Endothelial cell of umbilical vein (primary cell): ENCODE data around the gene CACNG4. TPM values are rescaled to one million over a fixed set of nuclear protein-coding genes. Genes with fewer than 3 reads are reported as not detected.

ENCODE experiments used
- BruUV-seq: library from RNA; stranded (reverse); fragments of 400-500 nt; replicated peaks from 2 replicates; lab custom pipeline; 2021; lab: Mats Ljungman, UMichigan
- CTCF ChIA-PET: fragments of 300-600, 350-600 bp; sonication (Branson Sonifier 250); formaldehyde crosslinking; loops from one replicate; lab custom pipeline; 2021; ENCODE audit warnings: antibody characterized with exemption, inconsistent platforms; lab: Charles Lee
- POLR2A ChIA-PET: fragments of 300-600, 350-600 bp; sonication (Branson Sonifier 250); formaldehyde crosslinking; loops from one replicate; lab custom pipeline; 2021; ENCODE audit warnings: antibody characterized with exemption, inconsistent platforms; lab: Charles Lee
- DNase-seq: peaks from one replicate; pipeline ENCODE4 v3.0.0-alpha.2; 2011; ENCODE audit warnings: low read depth, low spot score
- FAIRE-seq: peaks from 2 replicates; lab custom pipeline; 2011; peaks lifted over from hg19 to GRCh38; lab: Jason Lieb, UNC
- H2AFZ ChIP-seq: 2 replicates; pipeline ENCODE4 v1.6.0; 2012; ENCODE audit warnings: low read depth, low read length, control low read depth, inconsistent platforms
- H3K27ac ChIP-seq: 2 replicates; pipeline ENCODE4 v1.5.1; 2011; ENCODE audit warnings: low read depth, mild to moderate bottlenecking, control low read depth, low read length, moderate library complexity; ENCODE audit not compliant: insufficient read depth
- H3K27me3 ChIP-seq, 2 experiments: 2 replicates each; pipeline versions ENCODE4 v1.6.0 to v1.6.1; 2011; ENCODE audit warnings: low read length in 2 of 2, mixed read lengths in 1 of 2; ENCODE audit not compliant: control insufficient read depth in 2 of 2, insufficient read depth in 2 of 2
- H3K36me3 ChIP-seq, 2 experiments: 2 replicates in 1 of 2; 3 replicates in 1 of 2; pipeline ENCODE4 v1.5.1; 2011; ENCODE audit warnings: low read length in 2 of 2, mild to moderate bottlenecking in 1 of 2, moderate library complexity in 1 of 2; ENCODE audit not compliant: control insufficient read depth in 2 of 2, insufficient read depth in 2 of 2; ENCODE audit errors: extremely low read depth in 1 of 2
- H3K4me1 ChIP-seq: 3 replicates; pipeline ENCODE4 v1.5.1; 2011; ENCODE audit warnings: mild to moderate bottlenecking, low read length; ENCODE audit not compliant: control insufficient read depth, insufficient read depth; ENCODE audit errors: extremely low read depth
- H3K4me2 ChIP-seq: 2 replicates; pipeline ENCODE4 v1.6.1; 2011; ENCODE audit warnings: low read length, control low read depth, mixed read lengths; ENCODE audit not compliant: insufficient read depth
- H3K4me3 ChIP-seq, 3 experiments: fragments of 200-600 bp in 1 of 3; sonication (generic), shearing (Covaris generic) in 1 of 3; replicated peaks in 1 of 3; 2 replicates each; pipeline ENCODE4 v1.5.1; 2011 to 2016; ENCODE audit warnings: control low read depth in 3 of 3, low read length in 3 of 3, mild to moderate bottlenecking in 2 of 3, inconsistent platforms in 1 of 3, low read depth in 1 of 3, moderate library complexity in 1 of 3; ENCODE audit not compliant: insufficient read depth in 1 of 3
- H3K79me2 ChIP-seq: 2 replicates; pipeline ENCODE4 v1.6.0; 2012; ENCODE audit warnings: low read length, inconsistent platforms; ENCODE audit not compliant: control insufficient read depth, insufficient read depth
- H3K9ac ChIP-seq: replicated peaks from 2 replicates; pipeline ENCODE3; 2011; ENCODE audit warnings: low read length, control low read depth; ENCODE audit not compliant: insufficient read depth; ENCODE audit errors: extremely low read depth
- H3K9me1 ChIP-seq: replicated peaks from 3 replicates; pipeline ENCODE4 v1.6.0; 2011; ENCODE audit warnings: mild to moderate bottlenecking, low read length; ENCODE audit not compliant: control insufficient read depth, insufficient read depth; ENCODE audit errors: extremely low read depth
- H3K9me3 ChIP-seq: replicated peaks from 2 replicates; pipeline ENCODE4 v1.5.1; 2012; ENCODE audit warnings: low read length, inconsistent platforms; ENCODE audit not compliant: control insufficient read depth, insufficient read depth
- H4K20me1 ChIP-seq: replicated peaks from 2 replicates; pipeline ENCODE3; 2011; ENCODE audit warnings: mild to moderate bottlenecking, low read length; ENCODE audit not compliant: control insufficient read depth, insufficient read depth; ENCODE audit errors: extremely low read depth
- CTCF ChIP-seq, 2 donors: IDR thresholded peaks; 1 replicate in 1 of 2; 2 replicates in 1 of 2; pipeline ENCODE4 v1.5.1; 2011; ENCODE audit warnings: low read length in 2 of 2, mild to moderate bottlenecking in 2 of 2, moderate library complexity in 2 of 2, control low read depth in 1 of 2, inconsistent platforms in 1 of 2, low read depth in 1 of 2; ENCODE audit not compliant: insufficient read depth in 1 of 2; ENCODE audit errors: extremely low read depth in 1 of 2
- EZH2 ChIP-seq: IDR thresholded peaks from 2 replicates; pipeline ENCODE4 v1.6.1; 2012; ENCODE audit warnings: borderline replicate concordance, low read depth, mild to moderate bottlenecking, moderate library complexity, low read length, inconsistent platforms; ENCODE audit not compliant: severe bottlenecking
- FOS ChIP-seq: IDR thresholded peaks from 2 replicates; pipeline ENCODE4 v1.6.1; 2011; ENCODE audit warnings: mild to moderate bottlenecking, low read length, moderate library complexity, borderline replicate concordance; ENCODE audit not compliant: insufficient read depth
- GATA2 ChIP-seq: IDR thresholded peaks from 2 replicates; pipeline ENCODE4 v1.7.0; 2011; ENCODE audit warnings: low read depth, mild to moderate bottlenecking, moderate library complexity, mixed read lengths, low read length; ENCODE audit not compliant: insufficient read length, insufficient read depth
- JUN ChIP-seq: IDR thresholded peaks from 2 replicates; pipeline ENCODE4 v1.6.1; 2011; ENCODE audit warnings: borderline replicate concordance, low read depth; ENCODE audit not compliant: insufficient read length, insufficient read depth
- MAX ChIP-seq: IDR thresholded peaks from 2 replicates; pipeline ENCODE4 v1.6.1; 2011; ENCODE audit not compliant: insufficient read depth, insufficient read length
- MYC ChIP-seq: IDR thresholded peaks from one replicate; pipeline ENCODE4 v1.6.1; 2011; ENCODE audit warnings: mild to moderate bottlenecking, low read depth, low read length
- POLR2A ChIP-seq: IDR thresholded peaks from 2 replicates; pipeline ENCODE4 v1.6.1; 2012; ENCODE audit warnings: low read depth, mild to moderate bottlenecking, control low read depth, low read length
- POLR2AphosphoS5 ChIP-seq: IDR thresholded peaks from 2 replicates; pipeline ENCODE4 v1.6.1; 2012; ENCODE audit warnings: low read depth, mild to moderate bottlenecking, control low read depth, low read length, moderate library complexity; ENCODE audit not compliant: insufficient read depth
- dilution Hi-C: fragments of 300-500 bp; cut with MboI; formaldehyde crosslinking; loops from one replicate; pipeline ENCODE4 v1.15.0; 2019; ENCODE audit warnings: low sequenced_read_pairs; ENCODE audit not compliant: extremely low pct_ligation_motif_present
- intact Hi-C: fragments of 100-400 bp; cut with micrococcal nuclease; formaldehyde crosslinking; loops from one replicate; pipeline ENCODE4 v1.10.0; 2022
- polyA plus RNA-seq, 4 experiments: library from polyadenylated mRNA; depleted of rRNA in 3 of 4; stranded (reverse) in 3 of 4; unstranded in 1 of 4; fragments of >200 nt; gene quantifications; 2 replicates each; pipeline versions ENCODE4 v1.2.1 to v1.2.3, GENCODE V29; 2011 to 2012; ENCODE audit warnings: missing spikeins in 1 of 4
- total RNA-seq: library from RNA; stranded (reverse); gene quantifications from 2 replicates; pipeline ENCODE4 v1.2.3, GENCODE V29; 2021

CACNG4 gene
- total and polyA plus RNA-seq, 2 donors (not counting 3 experiments of a cell fraction or from before 2014, with no cell fraction given) = not detected

GRCh38 chr17:67074781-67075180 is 110.3 kb downstream of the CACNG4 start:
- TF ChIP-seq CTCF (IDR thresholded peaks at IDR 0.05; ENCODE audit: extremely low read depth in 1 of 2, insufficient read depth in 1 of 2, low read depth in 1 of 2, low read length in 2 of 2) (no peak), POLR2AphosphoS5 (no peak), EZH2 (no peak), FOS (no peak), MAX (no peak), GATA2 (no peak), MYC (no peak), POLR2A (no peak), JUN (no peak)
- FAIRE-seq (no peak), DNase-seq (no peak)
- no TSS peak for BruUV-seq
- ChIA-PET CTCF (interaction anchor here (1.2 kb wide), 1 partner anchor 9 kb away, joined by 3 read pairs; no protein-coding TSS in a partner anchor), POLR2A (no interaction called here)
- Histone ChIP-seq H3K27me3 (no peaks in the 10 kb centered on the region), H3K27ac (no peak overlapping the region), H3K4me2 (no peak overlapping the region), H3K79me2 (no peaks in the 10 kb centered on the region), H4K20me1 (peaks cover 2% of the 10 kb centered on the region), H3K4me1 (no peaks in the 10 kb centered on the region), H2AFZ (no peak overlapping the region), H3K9me1 (no peaks in the 10 kb centered on the region), H3K9me3 (no peaks in the 10 kb centered on the region), H3K4me3 (no peak overlapping the region), H3K36me3 (peaks cover 0 to 4% of the 10 kb centered on the region in 2 experiments), H3K9ac (no peak overlapping the region)
- dilution Hi-C loops = no loop called here
- intact Hi-C loops = no loop called here
